GM19455 (cell line): ENCODE results near the gene ITFG1.
A peak's percentile ranks its signal among the peaks of the same experiment; 100 is the strongest.
"Not testable (repeated sequence)": the region's sequence is repeated elsewhere in the genome, so short reads cannot be mapped to it uniquely, and the experiment has no call there.

Experiments used
- ATAC-seq: cut with Tn5 transposase; IDR thresholded peaks from one replicate; pipeline ENCODE4 v1.9.1; 2021; ENCODE audit not compliant: unreplicated experiment

ITFG1 gene

GRCh38 chr16:47473792-47474191 lies 12.9 kb upstream of the ITFG1 start:
- no peak for ATAC-seq

- not testable (repeated sequence) for ATAC-seq
Observed at GRCh38 chr16:47473004-47473403, 12.1 kb upstream of the ITFG1 start.

DNA sequence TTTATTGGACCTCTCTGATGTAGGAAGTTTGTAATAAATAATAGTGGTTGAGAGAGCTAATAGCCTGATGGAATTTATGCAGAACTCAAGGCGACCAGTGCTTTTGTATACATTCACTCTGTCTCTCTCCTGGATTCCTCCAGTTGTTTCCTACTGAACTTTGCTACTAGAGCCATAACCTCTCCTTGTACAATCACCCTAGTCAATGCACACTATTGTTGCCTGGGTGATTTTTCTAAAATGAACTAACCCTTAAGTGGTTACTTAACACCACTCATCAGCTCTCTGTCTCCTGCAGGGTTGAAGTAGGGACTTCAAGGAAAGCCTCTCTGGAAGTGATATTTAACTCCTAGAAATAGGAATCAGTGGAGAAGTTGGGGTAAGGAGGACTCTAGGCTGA lies 9.9 kb upstream of the ITFG1 start:
- no peak for ATAC-seq

DNA sequence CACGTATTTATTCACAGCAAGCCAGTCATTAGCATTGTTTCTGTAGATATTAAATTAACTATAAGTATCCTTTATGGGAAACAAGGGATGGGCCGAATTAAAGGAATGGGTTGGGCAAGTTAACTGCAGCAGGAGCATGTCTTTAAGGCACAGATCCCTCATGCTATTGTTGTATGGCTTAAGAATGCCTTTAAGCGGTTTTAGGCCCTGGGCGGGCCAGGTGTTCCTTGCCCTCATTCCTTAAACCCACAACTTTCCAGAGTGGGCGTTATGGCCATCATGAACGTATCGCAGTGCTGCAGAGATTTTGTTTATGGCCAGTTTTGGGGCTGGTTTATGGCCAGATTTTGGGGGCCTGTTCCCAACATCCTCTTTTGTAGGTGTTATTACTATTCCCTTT lies 9.3 kb upstream of the ITFG1 start:
- ATAC-seq = no peak

- no peak for ATAC-seq
Observed at GRCh38 chr16:47469227-47469626, 8.4 kb upstream of the ITFG1 start.

DNA sequence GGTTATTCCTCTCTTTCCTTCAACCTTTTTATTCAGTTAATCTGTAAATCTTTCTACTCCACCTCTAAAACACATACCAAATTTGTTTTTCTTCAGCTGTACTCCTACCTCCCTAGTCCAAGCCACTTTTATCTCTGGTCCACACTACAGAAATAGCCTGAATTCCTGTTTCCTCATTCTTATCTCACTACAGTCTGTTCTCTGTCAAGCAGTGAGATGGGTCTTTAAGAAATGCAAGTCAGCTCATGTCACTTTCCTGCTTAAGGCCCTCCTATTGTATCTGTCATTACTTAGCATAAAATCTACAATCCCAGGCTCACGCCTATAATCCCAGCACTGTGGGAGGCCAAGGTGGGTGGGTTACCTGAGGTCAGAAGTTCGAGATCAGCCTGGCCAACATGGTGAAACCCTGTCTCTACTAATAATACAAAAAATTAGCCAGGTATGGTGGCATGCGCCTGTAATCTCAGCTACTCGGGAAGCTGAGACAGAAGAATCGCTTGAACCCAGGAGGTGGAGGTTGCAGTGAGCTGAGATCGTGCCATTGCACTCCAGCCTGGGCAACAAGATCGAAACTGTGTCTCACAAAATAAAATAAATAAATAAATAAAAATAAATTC lies 7.3 kb upstream of the ITFG1 start:
- ATAC-seq = not testable (repeated sequence)

- ATAC-seq = no peak
Observed at GRCh38 chr16:47467501-47467900, 6.6 kb upstream of the ITFG1 start.

- ATAC-seq = no peak
Observed at GRCh38 chr16:47465919-47466630, 5.2 kb upstream of the ITFG1 start.

DNA sequence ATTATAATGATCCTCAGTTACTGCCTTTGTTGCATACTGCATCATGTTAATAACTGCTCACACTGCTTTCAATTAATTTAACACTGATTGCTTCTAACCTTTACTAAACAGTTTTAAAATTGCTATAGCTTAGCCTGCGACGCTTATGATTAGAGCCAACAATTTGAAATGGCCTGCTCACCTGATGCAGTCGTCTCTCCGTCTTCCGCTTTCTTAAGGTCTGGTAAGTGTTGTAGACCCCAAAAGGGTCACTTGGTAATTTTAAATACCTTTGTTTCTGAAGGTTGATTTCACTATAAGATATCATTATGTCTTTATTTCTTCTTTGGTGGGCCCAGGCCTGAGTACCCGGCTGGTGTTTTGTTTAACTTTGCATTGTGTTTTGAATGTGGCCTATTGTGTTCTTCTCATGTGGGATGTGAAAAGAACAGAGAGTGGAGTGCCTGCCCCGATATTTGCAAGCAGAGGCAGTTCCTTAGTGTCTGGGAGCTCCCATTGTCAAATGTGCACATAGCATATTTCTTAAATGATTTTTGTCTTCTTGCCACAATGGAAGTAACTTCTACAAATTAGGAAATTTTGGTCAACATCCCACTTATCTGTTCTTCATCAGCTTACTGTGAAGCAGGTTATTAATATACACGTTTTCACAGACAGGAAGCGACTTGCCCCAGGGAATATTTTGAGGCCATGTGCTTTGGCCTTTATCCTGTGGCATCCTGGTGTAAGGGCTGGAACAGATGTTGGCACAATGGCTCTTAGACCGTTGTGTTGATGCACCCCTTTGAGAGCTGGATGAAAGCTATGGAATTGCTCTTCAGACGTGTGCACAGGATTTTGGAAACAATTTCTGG lies 3.1 kb upstream of the ITFG1 start:
- no peak for ATAC-seq

DNA sequence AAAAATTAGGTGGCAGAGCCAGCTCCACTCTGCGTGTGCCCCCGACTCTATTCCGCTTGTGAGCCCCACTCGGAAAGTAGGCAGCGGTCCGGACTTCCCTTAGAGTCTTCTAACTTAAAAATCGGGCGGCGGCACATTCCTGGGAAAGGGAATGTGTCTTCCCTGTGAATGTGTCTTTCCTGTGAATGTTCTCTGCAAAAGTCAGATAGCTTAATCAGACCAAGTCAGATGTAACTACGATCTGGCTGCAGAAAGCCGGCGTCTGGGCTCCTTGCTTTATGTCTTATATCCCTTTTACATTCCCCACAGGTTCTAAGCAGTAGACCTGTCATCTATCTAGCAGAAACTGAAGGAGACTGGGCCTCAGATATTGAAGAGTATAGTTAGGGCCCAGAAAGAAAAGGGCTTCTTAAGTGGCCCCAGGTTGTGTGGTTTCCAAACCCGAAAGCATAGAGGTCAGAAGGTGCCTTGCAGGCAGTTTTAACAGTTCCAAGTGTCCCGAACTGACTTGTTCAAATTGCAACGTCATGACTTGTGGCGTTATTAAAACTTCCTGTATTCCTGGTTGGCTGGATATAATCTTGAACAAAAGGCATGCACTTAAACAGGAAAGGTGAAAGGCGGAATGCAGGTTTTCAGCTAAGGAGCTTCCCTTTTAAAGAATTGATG lies 869 bp upstream of the ITFG1 start:
- ATAC-seq = peak; percentile 27

- peak; percentile 3 for ATAC-seq
Observed at GRCh38 chr16:47460359-47460710, 528 bp downstream of the ITFG1 start.

DNA sequence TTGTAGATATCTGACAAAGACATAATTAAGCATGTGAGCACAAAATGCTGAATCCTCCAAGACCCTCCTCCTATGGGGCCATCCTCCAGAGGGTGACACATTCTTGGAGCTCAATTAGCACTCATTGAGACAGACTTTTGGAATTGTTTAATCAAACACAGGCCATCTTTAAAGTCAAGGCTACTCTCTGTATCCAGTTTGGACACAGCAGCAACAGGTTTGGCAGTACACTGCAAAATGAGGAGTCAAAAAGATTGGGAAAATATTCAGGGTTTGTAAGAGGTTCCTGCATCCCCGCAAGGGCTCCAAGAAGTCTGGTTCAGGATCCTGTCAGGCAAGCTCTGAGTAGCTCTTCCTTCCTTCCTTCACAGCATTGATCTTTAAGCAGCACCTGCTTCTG lies 1.3 kb downstream of the ITFG1 start:
- no peak for ATAC-seq

DNA sequence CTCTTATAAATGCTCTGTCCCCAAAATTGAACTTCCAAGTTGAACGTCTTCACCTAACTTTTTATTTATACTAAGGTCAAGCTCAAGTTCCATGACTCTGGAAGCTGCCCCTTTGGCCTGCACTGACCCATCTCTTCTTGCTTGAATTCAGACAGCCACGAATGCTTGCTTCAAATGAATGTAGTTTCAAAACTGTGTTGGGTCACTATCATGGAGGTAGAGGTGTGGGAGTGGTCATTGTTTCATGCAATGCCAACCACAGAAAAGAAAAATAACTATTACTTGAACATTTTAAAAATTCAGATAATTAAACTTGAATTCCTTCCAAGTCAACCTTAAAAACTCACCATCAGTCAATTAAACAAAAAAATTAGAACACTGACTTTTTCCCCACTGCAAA lies 2.5 kb downstream of the ITFG1 start:
- no peak for ATAC-seq

DNA sequence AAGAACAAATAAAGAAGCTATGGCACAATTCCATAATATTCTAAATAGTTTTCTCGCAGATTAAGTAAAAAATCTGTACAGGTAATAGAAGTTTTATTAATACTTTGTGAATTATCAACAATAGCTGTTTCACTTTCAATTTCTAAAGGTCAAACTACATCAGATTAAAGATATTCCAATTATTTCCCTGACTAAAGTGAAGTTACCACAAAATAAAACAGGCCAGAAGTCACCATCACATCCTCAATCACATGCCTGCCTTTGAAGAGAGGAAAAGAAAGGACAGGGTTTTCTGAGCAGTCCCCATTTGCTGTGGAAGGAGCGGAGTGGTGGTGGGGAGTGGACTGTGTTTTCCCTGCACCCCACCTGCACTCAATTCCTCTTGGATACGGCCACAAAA lies 11.1 kb downstream of the ITFG1 start:
- no peak for ATAC-seq

DNA sequence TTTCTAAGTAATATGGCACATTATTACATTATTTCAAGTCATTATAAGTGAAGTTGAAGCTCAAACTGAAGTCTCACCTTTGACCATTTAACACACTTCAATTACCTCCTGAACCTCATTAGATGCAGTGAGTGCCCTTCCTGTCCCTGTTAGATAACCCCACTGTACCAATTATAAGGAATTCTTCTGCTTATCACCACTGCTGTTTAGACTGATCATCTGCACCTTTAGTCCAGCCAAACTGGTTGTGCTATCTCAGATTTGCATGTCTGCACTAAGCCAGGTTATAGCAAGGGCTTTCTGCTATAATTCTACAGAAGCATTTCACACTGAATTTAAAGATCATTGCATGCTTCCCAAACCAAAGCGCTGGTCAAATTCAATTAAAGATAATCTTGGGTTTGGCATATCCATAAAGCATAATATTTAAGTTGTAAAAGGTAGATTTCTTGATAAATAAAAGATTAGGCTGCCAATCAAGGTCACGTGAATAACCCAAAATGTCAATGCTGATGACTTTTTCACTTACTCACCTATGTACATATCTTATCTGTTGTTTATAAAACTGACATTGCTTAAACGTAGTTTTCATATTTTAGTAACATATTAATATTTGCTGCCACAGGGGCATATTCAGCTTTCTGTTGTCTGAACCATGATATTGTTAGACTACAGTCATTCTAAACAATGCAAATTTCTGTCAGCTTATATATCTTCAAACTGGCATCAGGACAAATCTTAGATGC lies 11.9 kb downstream of the ITFG1 start:
- no peak for ATAC-seq

GRCh38 chr16:47446431-47446830 lies 14.4 kb downstream of the ITFG1 start:
- ATAC-seq = no peak

DNA sequence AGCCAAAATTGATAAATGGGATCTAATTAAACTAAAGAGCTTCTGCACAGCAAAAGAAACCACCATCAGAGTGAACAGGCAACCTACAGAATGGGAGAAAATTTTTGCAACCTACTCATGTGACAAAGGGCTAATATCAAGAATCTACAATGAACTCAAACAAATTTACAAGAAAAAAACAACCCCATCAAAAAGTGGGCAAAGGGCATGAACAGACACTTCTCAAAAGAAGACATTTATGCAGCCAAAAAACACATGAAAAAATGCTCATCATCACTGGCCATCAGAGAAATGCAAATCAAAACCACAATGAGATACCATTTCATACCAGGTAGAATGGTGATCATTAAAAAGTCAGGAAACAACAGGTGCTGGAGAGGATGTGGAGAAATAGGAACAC lies 18.0 kb downstream of the ITFG1 start:
- not testable (repeated sequence) for ATAC-seq

DNA sequence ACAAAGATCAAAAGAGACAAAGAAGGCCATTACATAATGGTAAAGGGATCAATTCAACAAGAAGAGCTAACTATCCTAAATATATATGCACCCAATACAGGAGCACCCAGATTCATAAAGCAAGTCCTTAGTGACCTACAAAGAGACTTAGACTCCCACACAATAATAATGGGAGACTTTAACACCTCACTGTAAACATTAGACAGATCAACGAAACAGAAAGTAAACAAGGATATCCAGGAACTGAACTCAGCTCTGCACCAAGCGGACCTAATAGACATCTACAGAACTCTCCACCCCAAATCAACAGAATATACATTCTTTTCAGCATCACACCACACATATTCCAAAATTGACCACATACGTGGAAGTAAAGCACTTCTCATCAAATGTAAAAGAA lies 20.8 kb downstream of the ITFG1 start:
- ATAC-seq = not testable (repeated sequence)

DNA sequence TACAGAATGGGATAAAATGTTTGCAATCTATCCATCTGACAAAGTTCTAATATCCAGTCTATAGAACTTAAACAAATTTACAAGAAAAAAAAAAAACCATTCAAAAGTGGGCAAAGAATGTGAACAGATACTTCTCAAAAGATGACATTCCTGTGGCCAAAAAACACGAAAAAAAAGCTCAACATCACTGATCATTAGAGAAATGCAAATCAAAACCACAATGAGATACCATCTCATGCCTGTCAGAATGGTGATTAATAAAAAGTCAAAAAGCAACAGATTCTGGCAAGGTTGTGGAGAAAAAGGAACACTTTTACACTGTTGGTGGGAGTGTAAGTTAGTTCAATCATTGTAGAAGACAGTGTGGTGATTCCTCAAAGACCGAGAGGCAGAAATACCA lies 26.6 kb downstream of the ITFG1 start:
- not testable (repeated sequence) for ATAC-seq

DNA sequence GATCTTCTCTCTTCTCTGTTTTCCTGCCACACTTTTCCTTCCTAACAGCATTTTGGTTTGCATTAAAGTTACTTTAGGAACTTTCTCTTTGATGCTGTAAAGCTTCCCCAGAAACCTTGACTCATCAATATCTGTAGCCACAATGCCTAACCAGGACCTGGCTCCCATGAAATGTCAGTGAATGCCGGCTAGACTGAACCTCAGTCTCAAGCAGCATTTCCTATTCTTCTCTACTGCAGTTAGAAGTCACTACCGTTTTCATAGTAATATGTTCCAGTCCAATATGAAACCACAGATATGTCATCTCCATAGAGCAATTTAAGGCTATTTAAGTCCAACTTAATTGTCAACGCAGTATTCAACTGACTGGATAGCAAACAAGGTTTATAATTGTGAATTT lies 28.9 kb downstream of the ITFG1 start:
- no peak for ATAC-seq

GRCh38 chr16:47426806-47427205 lies 34.1 kb downstream of the ITFG1 start:
- ATAC-seq = no peak
